ENCODE results near the gene MED15.

- TF ChIP-seq CTCF (conservative IDR thresholded peaks at IDR 0.05; ENCODE audit: low read length) (no peak), EZH2phosphoT487 (IDR thresholded peaks at IDR 0.05; ENCODE audit: borderline replicate concordance) (no peak)
Observed at GRCh38 chr22:20630873-20631617, 123.6 kb downstream of the MED15 start.
